SIG-M5 treated with dmso at 0.1 percent for 504 hours (cell line): ENCODE results near the gene AANAT.

Experiments used
- DNase-seq: peaks from one replicate; lab custom pipeline; 2025; ENCODE audit not compliant: unreplicated experiment; lab: John Stamatoyannopoulos, UW

Gene AANAT

DNA sequence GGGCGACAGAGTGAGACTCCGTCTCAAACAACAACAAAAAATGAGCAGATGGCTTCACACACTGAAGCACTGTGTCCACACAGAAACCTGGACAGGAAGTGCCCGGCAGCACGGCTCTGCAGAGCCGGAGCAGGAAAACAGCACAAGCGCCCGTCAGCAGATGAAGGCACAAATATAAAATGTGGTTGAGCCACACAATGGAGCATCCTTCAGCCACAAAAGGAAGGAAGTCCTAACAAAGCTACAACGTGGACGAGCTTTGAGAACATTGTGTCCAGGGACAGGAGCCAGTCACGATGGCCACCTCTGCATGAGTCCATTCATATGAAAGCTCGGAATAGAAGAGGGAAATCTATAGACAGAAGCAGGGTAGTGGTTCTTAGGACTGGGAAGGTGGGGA, 18.2 kb downstream of the AANAT start:
- DNase-seq, result no peak

DNA sequence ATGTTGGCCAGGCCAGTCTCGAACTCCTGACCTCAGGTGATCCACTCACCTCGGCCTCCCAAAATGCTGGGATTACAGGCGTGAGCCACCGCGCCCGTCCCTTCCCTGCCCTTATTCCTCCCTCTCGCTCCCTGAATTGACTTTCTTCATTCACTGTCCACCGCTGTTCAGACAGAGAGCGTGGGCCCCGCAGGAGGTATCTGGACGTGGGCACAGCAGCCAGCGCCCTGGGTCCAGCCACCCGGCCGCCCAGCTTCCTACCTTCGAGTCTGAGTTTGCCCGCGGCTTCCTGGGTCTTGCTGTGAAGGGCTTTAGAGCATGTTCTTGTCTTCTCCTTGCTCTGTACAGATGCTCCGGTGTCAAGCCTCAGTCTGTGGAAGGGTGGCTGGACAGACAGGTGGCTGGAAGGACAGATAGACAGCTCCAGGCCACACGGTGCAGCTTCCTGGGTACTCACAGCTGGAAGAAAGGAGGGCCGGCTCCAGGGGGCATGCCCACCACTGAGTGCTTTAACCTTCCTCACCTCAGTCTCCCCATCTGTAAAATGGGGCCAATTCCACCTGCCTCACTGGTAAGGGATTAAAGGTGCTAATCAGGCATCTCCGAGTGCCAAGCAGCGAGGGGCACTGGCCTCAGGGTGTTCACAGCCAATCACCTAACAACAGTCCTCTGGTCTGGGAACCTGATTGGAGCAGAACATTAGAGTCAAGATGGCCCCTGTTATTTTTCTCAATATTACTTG, 20.2 kb downstream of the AANAT start:
- no peak for DNase-seq

DNA sequence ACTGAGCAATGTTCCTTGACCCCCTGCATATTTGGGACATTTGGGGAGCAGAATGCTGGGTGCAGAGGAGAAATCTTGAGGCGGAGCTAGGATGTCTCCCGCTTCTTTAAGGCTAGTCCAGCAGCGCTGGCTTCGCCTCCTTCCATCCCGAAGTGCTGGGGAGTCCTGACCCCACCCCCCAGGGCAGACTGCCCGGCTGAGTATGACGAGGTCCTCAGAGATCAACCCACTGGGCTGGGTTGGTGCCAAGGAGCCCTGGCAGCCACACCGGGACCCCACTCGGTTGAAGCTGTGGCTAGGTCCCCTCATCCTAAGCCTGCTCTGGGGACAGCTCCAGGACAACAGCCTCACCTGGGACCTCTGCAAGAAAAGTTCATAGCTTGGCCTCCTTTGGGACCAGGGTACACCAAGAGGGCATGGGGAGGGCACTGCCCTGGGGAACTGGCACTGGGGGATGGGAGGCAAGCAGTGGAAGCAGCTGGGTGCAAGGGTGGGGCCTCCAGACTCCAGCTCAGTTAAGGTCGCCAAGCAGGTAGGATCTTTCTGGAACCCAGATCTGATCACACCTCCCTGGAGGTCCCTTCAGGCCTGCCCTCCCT, 22.8 kb downstream of the AANAT start:
- DNase-seq, result no peak

DNA sequence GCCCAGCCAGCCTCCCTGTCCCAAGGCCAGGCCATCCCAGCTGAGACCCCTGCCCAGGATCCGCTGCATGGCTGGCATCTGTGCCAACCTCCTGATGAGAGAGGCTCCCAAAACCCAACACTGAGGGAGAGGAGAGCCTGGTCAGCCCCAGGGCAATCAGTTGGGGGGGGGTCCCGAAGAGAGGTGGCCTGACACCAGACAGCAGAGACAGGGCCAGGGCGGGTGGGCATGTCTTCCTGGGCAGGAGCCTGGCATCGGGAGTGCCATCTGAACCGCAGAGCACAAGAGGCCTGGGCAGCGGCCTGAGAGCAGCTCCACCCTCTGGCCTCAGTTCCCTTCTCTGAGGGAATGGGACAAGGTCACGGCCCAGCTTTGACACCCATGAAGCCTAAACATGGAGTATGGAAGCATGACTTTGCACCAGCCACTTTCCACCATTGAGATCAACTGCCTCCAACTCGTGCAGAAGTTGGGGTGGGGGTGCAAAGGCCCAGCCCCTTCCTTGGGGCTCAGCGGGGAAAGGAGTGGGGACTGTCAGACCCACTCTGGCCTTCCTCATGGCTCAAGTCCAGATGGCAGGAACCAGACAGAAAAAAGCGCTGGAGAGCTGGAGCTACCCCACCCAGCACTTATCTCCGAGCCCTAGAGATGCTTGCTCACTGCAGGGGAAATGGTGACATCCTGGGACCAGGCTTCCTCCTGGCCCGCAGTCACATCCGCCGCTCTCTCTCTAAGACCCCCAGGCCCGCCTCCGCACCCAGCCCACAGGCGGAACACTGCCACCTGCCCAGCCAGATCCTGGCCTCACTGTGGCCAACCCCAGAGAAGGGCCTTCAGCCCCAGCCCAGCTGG, 24.1 kb downstream of the AANAT start:
- DNase-seq, result peak; percentile 36

DNA sequence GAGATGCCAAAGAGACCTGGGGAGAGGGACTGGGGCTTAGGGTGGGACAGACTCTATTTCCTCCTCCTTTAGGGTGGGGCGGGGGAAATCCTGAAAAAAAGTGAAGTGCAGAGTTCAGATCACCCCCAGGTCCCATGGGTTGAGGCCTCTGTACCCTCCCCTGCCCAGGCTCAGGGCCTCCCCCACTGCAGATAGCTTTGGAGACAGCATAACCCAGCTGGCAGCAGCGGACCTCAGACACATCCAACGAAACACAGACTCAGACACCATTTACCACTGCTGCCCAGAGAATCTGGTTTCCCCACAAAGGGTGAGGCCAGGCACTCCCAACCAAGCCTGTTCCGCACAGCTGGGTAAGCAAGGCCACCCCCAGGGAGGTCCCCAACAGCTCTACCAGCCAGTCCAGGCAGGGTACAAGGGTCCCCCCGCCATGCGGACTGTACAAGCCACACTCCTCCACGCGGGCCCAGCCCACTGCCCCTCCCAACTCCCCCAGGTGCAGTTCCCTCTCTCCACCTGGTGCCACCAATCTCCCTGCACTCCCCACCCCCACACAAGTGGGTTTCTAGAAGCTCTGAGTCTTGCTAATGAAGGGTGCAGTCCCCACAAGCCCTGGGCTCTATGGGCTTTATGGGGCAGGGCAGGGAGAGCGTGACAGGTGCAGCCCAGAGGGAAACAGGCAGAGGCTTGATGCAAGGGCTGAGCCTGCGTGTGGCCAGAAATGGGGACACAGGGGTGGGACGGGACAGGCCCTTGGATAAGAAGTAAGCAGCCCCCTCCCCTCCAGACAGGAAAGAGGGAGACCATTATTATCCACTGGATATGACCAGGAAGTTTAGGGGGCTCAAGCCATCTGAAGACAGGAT, 25.0 kb downstream of the AANAT start:
- no peak for DNase-seq

DNA sequence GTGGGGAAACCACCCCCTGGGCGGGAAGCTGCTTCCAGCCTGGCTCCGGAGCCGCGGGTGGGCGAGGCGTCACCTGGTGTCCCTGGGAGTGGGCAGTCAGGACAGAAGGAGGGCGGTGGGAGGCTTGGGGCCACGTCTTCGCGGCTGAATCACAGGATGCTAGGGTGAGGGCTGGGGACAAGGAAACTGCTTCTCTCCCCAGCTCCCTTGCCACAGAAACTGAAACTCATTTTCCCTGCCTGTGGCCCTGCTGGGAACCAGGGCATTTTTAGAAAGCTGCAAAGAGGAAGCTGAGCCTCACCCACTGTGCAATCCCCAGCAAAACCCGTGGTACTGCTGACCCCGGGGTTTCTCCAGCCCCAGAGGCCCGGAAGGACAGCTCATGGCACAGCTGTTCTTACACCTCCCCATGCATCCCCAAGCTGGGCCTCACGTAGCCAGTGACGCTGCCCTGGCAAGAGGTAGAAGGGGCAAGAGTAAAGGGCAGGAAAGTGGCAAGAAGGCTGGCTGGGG, 25.6 kb downstream of the AANAT start:
- DNase-seq, result peak; percentile 96

DNA sequence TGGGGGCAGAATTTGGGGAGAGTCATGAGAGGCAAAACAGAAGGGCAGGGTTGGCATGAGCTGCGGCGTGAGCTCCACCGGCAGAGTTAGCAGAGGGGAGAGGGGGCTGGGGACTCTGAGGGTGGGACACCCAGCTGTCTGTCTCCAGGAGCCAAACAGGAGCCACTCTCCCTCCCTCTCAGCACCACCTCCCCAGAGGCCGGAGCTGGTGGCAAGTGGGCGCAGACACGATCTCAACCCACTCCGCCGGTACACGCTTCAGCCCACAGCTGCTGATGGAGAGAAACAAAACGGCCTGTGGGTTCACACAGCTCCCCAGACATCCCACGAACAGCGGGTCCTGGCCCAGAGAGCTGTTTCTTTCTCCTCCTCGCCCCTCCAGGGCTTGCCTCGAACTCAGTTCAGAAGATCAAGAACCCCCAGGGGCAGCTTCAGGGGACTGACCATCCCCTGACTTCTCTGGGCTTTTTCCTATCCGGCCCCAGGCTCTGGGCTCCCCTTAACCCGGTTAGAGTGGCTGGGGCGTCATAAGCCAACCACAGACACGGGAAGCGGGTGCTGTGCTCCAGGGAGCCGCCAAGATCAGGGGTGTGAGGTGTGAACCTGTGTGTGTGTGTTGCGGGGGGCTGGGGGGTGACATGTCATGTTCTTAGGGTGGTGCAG, 26.2 kb downstream of the AANAT start:
- DNase-seq, result no peak

DNA sequence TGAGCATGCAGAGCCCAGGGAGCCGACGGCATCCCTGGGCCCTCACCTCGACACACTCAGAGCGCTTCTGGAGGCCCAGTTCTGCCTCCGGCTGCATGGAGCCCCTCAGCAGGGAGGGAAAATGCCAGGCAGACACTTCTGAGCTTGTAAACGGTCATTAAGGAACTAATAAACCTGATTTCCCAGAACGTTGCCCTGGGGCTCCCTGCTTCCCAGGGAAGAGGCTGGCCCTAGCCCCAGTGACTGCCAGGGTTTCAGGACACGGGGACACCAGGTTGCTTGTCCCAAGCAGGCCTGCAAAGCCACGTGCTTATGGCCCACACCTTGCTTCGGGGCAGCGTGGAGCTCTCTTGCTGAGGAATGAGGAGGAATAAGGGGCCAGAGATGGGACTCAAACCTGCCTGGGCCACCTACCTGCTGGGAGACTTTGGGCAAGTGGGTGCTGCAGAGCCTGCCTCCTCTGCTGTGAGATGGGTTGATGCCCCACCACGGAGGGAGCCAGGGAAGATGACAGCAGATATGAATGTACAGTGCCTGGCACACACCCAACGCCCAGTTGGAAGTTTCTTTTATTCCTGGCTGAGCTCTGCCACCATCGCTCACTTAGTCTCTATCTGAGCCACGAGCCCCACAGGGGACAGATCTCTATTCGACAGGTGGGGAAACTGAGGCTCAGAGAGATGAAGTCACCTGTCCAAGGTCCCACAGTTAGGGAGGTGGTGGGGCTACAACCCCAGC, 28.4 kb downstream of the AANAT start:
- DNase-seq, result no peak

DNA sequence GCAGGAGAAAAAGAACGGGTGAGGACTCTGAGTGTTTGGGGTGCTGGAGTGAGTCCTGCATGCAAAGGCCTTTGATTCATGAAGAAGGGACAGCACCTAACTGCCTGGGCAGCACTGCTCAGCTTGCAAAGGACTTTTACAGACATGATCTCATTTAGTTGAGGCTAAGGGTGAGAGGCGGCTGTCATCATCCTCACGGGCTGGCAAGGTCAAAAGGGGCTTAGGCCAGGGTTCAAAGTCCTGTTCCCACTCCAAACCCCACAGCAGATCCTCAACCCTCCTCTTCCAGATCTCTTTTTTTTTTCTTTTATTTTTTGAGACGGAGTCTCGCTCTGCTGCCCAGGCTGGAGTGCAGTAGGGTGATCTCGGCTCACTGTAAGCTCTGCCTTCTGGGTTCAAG, 29.1 kb downstream of the AANAT start:
- no peak for DNase-seq

DNA sequence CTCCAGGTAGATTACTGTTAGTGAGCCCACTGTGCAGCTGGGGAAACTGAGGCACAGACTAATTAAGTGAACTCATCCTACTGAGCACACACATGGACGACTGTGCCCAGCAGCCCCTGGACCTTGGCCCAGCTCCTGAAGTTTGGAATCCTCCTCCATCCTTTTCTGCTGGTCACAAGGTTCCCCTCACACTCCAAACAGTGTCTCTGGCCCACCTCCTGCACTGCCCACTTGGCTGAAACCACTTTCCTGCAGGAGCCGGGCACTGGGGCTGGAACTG, 30.2 kb downstream of the AANAT start:
- DNase-seq, result no peak

DNA sequence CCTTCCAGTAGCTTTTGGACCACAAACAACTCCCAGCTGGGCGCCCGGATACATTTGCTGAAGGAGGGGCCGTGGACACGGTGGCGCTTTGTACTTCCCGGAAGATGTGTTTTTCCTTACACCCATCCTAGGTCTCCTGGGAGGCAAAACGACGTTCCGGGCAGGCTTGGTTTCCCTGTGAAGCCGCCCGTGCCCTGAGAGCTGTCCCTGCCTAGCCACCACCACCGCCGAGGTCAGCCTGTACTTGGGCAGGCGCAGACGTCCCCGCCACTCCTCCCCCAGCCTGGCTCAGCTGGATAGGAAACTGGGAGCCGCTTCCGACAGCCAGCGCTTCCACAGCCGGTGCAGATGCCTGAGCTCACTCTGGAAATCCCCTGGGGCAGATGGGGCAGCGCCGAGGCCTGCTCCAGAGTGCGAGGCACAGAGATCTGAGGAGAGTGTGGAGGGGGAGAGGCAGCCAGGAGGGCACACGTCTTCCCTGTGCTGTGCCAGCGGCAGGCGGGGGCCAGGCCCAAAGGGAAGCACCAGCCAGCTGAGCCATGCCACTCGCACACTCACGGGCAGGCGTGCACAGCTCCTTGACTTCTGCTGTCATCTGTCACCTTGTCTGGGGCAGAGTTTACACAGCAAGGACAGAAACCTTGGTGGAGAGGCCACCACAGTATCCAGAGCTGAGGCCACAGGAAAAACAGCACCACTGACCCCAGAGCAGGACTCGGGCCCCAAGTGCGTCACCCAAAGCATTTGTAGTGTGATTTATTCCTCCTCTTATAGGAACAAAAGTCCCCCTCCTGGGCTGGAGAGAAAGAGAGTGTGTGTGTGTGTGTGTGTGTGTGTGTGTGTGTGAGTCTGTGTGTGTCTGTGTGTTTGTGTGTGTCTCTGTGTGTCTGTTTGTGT, 30.8 kb downstream of the AANAT start:
- no peak for DNase-seq

DNA sequence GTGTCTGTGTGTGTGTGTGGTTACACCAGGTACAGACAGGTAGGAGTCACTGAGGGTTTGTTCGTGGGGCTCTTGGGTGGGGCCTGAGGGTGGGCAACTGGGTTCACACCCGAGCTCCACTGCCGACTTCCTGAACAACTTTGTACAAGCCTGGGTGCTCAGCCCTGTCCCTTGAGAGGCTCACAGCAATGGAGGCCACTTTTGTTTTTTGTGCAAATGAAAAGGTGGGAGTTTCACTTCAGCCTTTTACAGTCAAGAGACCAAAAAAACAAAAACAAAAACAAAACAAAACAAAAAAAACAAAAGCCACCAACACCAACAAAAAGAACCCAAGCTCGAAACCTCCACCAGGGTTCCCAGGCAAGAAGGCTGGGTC, 31.5 kb downstream of the AANAT start:
- no peak for DNase-seq

DNA sequence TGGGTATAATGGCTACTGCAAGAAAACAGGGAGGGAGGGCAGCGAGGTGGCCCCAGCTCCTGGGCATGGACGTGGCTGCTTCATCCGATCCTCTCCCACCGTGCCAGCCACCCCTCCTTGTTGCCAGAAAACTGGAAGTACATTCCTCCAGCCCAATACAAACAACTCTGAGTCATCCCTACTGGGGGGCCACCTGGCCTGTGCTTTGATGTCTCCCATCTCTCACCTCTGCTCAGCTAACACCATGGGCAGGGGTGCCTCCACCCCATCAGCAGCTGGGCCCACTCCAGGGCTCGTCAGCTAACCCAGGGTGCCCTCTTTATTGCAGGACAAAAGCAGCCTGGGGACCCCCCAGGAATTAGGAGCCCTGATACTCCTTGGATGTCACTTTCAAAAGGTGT, 31.9 kb downstream of the AANAT start:
- no peak for DNase-seq

DNA sequence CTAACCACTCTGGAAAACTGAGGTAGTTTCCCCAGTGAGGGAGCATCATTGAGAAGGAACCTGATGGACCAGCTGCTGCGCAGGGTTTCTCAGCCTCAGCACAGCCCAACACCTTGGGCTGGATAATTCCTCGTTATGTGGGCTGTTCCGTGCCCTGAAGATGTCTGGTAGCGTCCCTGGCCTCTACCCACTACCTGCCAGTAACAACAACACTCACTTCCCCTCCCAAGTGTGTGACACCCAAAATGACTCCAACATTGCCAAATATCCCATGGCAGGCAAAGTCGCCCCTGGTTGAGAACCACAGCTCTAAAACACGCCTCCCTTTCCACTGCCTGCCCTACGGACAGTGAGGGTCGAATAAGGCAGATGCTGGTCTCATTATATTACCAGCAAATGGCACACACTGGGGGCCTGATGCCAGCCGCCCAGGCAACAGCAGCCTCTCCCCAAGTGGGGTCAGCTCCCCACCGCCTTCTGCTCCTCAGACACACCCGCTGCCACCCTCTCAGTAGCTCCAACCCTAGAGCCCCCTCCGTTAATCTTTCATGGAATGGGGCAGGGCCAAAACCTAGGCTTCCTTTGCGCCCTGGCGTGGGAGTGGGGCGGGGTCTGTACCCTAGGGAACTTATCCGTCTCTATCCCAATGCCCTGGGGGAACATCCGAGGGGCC, 32.8 kb downstream of the AANAT start:
- DNase-seq, result peak; percentile 70

DNA sequence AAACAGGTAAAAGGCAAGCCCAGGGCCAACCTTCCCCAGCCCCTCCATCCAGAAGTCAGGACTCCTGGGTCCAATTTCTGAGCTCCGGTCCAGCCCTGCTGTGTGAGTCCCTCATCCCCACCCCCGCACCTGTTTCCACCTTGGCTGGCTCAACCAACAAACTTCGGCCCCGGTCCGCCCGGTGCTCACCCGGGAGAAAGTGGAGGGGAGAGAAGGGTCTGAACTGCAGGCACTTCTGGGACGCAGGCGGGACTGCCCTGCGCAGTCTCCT, 33.3 kb downstream of the AANAT start:
- DNase-seq, result no peak

DNA sequence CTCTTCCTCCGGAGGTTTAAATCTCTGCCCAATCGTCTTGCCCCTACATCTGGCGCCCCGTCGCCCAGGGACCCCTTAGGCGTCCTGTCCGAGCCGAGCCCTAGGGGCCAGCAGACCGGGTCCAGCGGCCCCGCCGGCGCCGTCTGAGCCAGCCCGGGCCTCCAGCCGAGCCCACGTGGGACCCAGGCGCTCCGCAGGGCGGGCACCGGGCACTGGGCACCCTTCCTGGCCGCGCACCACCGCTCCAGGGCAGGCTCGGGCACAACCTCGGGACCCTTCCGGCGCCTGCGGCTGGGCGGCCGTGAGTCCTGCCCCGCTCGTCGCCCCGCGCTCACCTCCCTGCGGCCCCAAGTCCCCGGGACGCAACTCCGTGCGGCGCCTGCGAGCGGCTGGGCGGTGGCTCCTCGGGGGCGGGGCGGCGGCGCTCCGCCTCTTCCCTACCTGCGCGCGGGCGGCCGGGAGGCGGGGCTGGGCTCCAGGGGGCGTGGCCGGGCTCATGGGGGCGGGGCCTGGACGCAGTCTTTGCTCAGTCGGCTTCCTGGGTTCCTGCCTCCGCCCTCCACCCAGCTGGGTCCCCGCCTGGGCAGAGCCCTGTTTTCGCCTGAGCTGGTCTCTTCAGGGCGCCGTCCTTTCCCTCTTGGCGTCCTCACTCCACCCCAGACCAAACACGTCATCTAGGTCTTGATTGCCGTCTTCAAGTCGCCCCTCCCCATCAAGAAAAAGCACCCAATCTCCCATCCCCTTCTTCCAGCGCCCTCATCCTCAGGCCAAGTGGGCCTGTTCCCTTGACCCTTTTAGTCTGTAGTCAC, 33.8 kb downstream of the AANAT start, which contains the start of gene RHBDF2:
RHBDF2 (minus strand) TSS at position 406 of the 809 bp plus-strand sequence. CDS start 19,899 bp downstream, outside the sequence.
- peak; percentile 82 for DNase-seq

DNA sequence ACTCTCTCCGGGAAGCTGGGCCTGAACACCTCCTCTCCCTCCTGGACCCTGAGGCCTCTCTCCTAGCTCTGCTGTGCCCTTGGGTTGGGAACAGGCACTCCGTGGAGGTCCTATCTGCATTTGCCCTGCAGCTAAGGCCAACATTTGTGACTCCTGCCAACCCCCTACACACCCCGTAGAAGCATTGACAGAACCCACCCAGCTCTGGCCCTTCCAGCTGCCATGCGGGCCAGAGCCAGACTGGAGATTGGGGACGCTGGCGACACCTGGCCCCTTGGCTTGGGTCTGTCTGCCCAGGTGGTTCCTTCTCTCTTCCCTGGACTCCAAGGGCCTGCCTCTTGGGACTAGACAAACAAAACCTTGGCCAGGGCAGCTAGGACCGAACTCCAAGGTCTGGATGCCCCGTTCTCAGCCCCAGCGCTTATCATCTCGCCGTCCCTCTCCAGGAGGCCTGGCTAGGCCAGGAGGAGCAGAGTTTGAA, 34.5 kb downstream of the AANAT start:
- no peak for DNase-seq
